ENCODE measurements around the gene ZNF423.

Gene ZNF423

DNA sequence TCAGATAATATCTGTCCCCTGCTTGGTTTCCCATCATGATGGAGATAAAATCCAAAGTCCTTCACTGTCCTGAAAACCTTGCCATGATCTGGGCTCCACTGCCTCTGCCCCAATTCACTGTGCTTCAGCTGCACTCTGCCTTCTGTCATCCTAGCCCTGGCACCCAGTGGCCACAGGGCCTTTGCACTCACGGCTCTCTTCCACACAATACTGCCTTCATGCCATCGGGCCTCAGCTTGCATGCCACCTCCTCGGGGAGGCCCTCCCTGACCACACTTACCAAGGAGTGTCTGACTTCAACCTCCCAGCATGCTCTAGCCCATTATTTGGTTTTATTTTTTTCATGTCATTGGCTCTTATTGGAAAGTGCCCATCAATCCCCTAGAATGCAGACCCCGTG, 336.2 kb downstream of the ZNF423 start:
- TF ChIP-seq, protein P1, sequence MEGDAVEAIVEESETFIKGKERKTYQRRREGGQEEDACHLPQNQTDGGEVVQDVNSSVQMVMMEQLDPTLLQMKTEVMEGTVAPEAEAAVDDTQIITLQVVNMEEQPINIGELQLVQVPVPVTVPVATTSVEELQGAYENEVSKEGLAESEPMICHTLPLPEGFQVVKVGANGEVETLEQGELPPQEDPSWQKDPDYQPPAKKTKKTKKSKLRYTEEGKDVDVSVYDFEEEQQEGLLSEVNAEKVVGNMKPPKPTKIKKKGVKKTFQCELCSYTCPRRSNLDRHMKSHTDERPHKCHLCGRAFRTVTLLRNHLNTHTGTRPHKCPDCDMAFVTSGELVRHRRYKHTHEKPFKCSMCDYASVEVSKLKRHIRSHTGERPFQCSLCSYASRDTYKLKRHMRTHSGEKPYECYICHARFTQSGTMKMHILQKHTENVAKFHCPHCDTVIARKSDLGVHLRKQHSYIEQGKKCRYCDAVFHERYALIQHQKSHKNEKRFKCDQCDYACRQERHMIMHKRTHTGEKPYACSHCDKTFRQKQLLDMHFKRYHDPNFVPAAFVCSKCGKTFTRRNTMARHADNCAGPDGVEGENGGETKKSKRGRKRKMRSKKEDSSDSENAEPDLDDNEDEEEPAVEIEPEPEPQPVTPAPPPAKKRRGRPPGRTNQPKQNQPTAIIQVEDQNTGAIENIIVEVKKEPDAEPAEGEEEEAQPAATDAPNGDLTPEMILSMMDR (conservative IDR thresholded peaks at IDR 0.05) = no peak
- H3K27ac ChIP-seq = no peak overlapping the region

GRCh38 chr16:49519008-49519656, 336.8 kb downstream of the ZNF423 start:
- TF ChIP-seq, protein P1 (conservative IDR thresholded peaks at IDR 0.05) = no peak
- H3K27ac ChIP-seq = no peak overlapping the region

GRCh38 chr16:49516382-49517036, 339.4 kb downstream of the ZNF423 start:
- H3K27ac ChIP-seq = no peak overlapping the region
- TF ChIP-seq, protein P1 (conservative IDR thresholded peaks at IDR 0.05) = no peak

DNA sequence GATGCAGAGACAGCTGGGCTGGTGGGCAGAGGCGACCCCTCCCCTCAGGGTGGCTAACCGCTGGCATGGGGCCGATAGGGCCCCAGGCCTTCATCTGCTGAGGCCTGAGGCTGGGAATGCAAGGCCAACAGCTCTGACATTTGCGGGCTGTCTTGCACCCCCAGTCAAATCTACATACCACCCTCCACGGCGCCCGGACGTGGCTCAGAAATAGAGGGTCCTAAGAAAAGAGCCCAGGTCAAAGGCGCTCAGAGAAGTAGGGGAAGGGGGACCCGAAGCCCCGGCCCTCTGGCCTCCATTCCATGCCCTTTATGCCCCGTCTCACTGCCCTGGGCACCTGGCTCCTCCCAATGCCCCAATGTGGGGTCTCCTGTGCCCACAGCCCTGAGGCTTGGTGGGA, 340.1 kb downstream of the ZNF423 start:
- TF ChIP-seq, protein P1 (conservative IDR thresholded peaks at IDR 0.05) = no peak
- no peak overlapping the region for H3K27ac ChIP-seq

- H3K27ac ChIP-seq = no peak overlapping the region
- TF ChIP-seq, protein P1 (conservative IDR thresholded peaks at IDR 0.05) = no peak
These were observed 340.8 kb downstream of the ZNF423 start for GRCh38 chr16:49515016-49515565.

DNA sequence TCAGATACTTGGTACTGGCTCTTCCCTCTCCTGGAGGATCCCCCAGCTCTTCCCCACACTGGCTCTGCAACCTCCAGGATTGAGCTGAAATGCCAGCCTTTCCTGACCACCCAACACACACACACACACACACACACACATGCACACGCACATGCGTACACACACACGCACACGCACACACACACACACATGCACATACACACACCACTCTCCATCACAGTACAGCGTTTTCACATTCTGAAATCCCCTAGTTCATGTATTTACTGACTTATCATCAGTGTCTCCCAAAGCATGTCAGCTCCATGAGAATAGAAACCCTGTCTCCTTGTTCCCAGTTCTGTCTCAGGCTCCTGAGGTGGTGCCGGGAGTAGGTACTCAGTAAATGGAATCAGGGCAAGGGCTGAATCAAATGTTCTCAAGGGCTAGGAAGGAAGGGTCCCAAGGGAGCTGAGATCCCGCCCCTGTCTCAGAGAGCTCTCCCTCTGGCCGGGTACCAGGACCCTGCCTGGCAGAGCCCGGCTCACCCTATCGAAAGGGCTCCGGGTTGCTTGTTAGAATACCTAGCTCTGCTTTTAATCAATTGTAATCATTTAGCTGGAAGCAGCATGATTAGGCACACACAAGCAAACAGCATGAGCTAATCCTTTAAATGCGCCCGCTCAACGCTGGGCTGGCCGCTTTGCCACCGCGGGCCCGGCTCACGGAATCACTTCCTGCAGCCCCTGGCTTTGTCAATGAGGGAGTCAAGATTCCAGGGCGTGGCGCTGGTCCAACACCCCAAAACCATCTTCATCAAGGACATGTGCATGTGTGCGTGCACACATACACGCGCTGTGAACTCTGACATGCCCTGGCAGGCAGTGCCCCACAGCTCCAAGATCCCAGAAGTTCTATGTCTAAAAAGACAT, 341.6 kb downstream of the ZNF423 start:
- TF ChIP-seq, protein P1 (conservative IDR thresholded peaks at IDR 0.05) = no peak
- H3K27ac ChIP-seq = no peak overlapping the region

- H3K27ac ChIP-seq = no peak overlapping the region
- TF ChIP-seq, protein P1 (conservative IDR thresholded peaks at IDR 0.05) = peak; percentile 20; the same call in 1 of the 2 replicates
These were observed 342.9 kb downstream of the ZNF423 start for GRCh38 chr16:49513040-49513439.

Data from VCaP (cell line).